ENCODE data around the gene PCDHA12.
"Not testable (repeated sequence)": the region's sequence is repeated elsewhere in the genome, so short reads cannot be mapped to it uniquely, and the experiment has no call there.

DNA sequence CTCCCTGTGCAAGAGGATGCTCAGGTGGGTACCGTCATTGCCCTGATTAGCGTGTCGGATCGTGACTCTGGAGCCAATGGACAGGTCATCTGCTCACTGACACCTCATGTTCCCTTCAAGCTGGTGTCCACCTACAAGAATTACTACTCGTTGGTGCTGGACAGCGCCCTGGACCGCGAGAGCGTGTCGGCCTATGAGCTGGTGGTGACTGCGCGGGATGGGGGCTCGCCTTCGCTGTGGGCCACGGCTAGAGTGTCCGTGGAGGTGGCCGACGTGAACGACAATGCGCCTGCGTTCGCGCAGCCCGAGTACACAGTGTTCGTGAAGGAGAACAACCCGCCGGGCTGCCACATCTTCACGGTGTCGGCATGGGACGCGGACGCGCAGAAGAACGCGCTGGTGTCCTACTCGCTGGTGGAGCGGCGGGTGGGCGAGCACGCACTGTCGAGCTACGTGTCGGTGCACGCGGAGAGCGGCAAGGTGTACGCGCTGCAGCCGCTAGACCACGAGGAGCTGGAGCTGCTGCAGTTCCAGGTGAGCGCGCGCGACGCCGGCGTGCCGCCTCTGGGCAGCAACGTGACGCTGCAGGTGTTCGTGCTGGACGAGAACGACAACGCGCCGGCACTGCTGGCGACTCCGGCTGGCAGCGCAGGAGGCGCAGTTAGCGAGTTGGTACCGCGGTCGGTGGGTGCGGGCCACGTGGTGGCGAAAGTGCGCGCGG lies 1.6 kb downstream of the PCDHA12 start:
- TF ChIP-seq, protein P1, sequence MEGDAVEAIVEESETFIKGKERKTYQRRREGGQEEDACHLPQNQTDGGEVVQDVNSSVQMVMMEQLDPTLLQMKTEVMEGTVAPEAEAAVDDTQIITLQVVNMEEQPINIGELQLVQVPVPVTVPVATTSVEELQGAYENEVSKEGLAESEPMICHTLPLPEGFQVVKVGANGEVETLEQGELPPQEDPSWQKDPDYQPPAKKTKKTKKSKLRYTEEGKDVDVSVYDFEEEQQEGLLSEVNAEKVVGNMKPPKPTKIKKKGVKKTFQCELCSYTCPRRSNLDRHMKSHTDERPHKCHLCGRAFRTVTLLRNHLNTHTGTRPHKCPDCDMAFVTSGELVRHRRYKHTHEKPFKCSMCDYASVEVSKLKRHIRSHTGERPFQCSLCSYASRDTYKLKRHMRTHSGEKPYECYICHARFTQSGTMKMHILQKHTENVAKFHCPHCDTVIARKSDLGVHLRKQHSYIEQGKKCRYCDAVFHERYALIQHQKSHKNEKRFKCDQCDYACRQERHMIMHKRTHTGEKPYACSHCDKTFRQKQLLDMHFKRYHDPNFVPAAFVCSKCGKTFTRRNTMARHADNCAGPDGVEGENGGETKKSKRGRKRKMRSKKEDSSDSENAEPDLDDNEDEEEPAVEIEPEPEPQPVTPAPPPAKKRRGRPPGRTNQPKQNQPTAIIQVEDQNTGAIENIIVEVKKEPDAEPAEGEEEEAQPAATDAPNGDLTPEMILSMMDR (conservative IDR thresholded peaks at IDR 0.05 in 1 of 2, IDR thresholded peaks at IDR 0.05 in 1 of 2; ENCODE audit: extremely low read depth in 1 of 2, insufficient read depth in 1 of 2, low read depth in 1 of 2, low read length in 2 of 2), result not testable (repeated sequence)
- not testable (repeated sequence) for TF ChIP-seq EZH2 (IDR thresholded peaks at IDR 0.05; ENCODE audit: borderline replicate concordance, low read length)
